ENCODE data around the gene STARD3NL. TPM values are rescaled to one million over a fixed set of nuclear protein-coding genes. Genes with fewer than 3 reads are reported as not detected.

Gene STARD3NL
- total and polyA plus RNA-seq, 2 of the 4 experiments (the other 2 are of a cell fraction) = 51.6 to 69.7 TPM

GRCh38 chr7:38217672-38218071, 39.6 kb downstream of the STARD3NL start (continued):
- TF ChIP-seq, protein P1, sequence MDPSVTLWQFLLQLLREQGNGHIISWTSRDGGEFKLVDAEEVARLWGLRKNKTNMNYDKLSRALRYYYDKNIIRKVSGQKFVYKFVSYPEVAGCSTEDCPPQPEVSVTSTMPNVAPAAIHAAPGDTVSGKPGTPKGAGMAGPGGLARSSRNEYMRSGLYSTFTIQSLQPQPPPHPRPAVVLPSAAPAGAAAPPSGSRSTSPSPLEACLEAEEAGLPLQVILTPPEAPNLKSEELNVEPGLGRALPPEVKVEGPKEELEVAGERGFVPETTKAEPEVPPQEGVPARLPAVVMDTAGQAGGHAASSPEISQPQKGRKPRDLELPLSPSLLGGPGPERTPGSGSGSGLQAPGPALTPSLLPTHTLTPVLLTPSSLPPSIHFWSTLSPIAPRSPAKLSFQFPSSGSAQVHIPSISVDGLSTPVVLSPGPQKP (IDR thresholded peaks at IDR 0.05; ENCODE audit: borderline replicate concordance, low read depth, low read length) = no peak

DNA sequence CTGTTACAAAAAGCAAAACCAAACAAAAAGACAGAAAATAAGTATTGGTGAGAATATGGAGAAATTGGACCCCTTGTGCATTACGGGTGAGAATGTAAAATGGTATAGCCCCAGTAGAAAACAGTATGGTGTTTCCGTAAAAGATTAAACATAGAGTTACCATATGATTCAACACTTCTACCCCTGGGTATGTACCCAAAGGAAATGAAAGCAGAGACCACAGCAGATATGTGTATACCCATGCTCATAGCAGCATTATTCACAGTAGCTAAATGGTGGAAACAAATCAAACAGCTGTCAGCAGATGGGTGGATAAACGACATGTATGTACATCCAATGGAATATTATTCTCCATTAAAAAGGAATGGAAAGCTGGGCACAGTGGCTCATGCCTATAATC, 42.4 kb downstream of the STARD3NL start:
- no peak overlapping the region for H4K5ac ChIP-seq (ENCODE audit: low read depth, low read length)
- no peaks in the 10 kb centered on the region for H3K27me3 ChIP-seq (ENCODE audit: control insufficient read depth, insufficient read depth, low read length)
- dilution Hi-C loops (cut with HindIII; ENCODE audit: low sequenced_read_pairs, unreplicated experiment) = no loop called here
- no peak overlapping the region for H2BK120ac ChIP-seq (ENCODE audit: low read depth, low read length)
- no peak overlapping the region for H3K56ac ChIP-seq (ENCODE audit: extremely low read depth, insufficient read depth, low read length)
- H4K91ac ChIP-seq (ENCODE audit: insufficient read depth, low read depth, low read length) = no peak overlapping the region
- CTCF ChIA-PET = interaction anchor here (1.5 to 2.0 kb wide), 2 partner anchors 101 to 111 kb away, joined by 3 to 7 read pairs; no protein-coding TSS in a partner anchor
- no peak overlapping the region for H3K18ac ChIP-seq (ENCODE audit: low read depth, low read length)
- H2BK5ac ChIP-seq (ENCODE audit: low read depth, low read length, poor library complexity, severe bottlenecking) = no peak overlapping the region
- H3K27ac ChIP-seq (ENCODE audit: insufficient read depth, low read length) = no peak overlapping the region
- H3K4me1 ChIP-seq (ENCODE audit: control insufficient read depth, insufficient read depth, low read length) = peaks cover 3% of the 10 kb centered on the region; the same call in 1 of the 2 replicates
- no peaks in the 10 kb centered on the region for H3K9me3 ChIP-seq (ENCODE audit: control insufficient read depth, insufficient read depth, low read length)
- peaks cover 32% of the 10 kb centered on the region for H3K36me3 ChIP-seq (ENCODE audit: control insufficient read depth, insufficient read depth, low read length)
- DNase-seq (no peak), ATAC-seq (ENCODE audit: low read depth) (no peak)
- BruUV-seq (replicated peaks) = no TSS peak
- no peak overlapping the region for H3K9ac ChIP-seq (ENCODE audit: low read depth, low read length)
- in situ Hi-C loops (cut with MboI; ENCODE audit: low sequenced_read_pairs) = loop anchor here (5.0 kb wide), 1 partner anchor 113 kb away; no protein-coding TSS in a partner anchor
- POLR2A ChIA-PET (ENCODE audit: unreplicated experiment) = no interaction called here
- H3K14ac ChIP-seq (replicated peaks; ENCODE audit: low read depth, low read length) = no peak overlapping the region
- no peak overlapping the region for H2BK20ac ChIP-seq (ENCODE audit: low read depth, low read length)
- H3K4me2 ChIP-seq (ENCODE audit: low read depth, low read length) = no peak overlapping the region
- H3K9me1 ChIP-seq (ENCODE audit: insufficient read depth, low read length) = peaks cover 2% of the 10 kb centered on the region; the same call in 1 of the 2 replicates
- TF ChIP-seq FOS (IDR thresholded peaks at IDR 0.05; ENCODE audit: low read depth, low read length) = no peak
- no peaks in the 10 kb centered on the region for H4K20me1 ChIP-seq (ENCODE audit: insufficient read depth, low read length)
- H3K4ac ChIP-seq (ENCODE audit: low read depth, low read length) = no peak overlapping the region
- H2AK9ac ChIP-seq (replicated peaks; ENCODE audit: low read depth, low read length, poor library complexity) = no peak overlapping the region
- no peak overlapping the region for H2AFZ ChIP-seq (replicated peaks; ENCODE audit: low read length, poor library complexity)
- no peak overlapping the region for H3K4me3 ChIP-seq (ENCODE audit: insufficient read depth, low read depth, low read length)
- H2AK5ac ChIP-seq (ENCODE audit: low read depth, low read length) = no peak overlapping the region
- no peak overlapping the region for H3K23ac ChIP-seq (ENCODE audit: low read depth, low read length)
- H4K8ac ChIP-seq (ENCODE audit: low read depth in 2 of 2, low read length in 2 of 2) = no peak overlapping the region
- H3K79me1 ChIP-seq (ENCODE audit: low read depth in 1 of 2, low read length in 2 of 2) = peaks cover 0 to 6% of the 10 kb centered on the region in 2 experiments; a peak in 1 of 4 replicates
- WGBS, 2 experiments (ENCODE audit: extremely low coverage in 2 of 2, insufficient read length in 1 of 2) = no CpG with 5 or more reads among the region's 3 CpGs
- H2BK15ac ChIP-seq (ENCODE audit: low read depth, low read length) = no peak overlapping the region
- intact Hi-C loops (cut with micrococcal nuclease) = no loop called here

Data from IMR-90 (cell line).